HFF-Myc (cell line): ENCODE results near the gene EZR.

Source experiments
- DNase-seq: peaks from one replicate; pipeline ENCODE4 v3.0.0-alpha.2; 2011; ENCODE audit warnings: low read depth; ENCODE audit errors: extremely low read depth
- H3K4me3 ChIP-seq: replicated peaks from 2 replicates; pipeline ENCODE4 v1.5.1; 2011; ENCODE audit warnings: low read depth, mild to moderate bottlenecking, control low read depth, low read length
- TF ChIP-seq, protein P1 (sequence below): IDR thresholded peaks from 2 replicates; pipeline ENCODE4 v1.5.1; 2012; ENCODE audit warnings: mild to moderate bottlenecking, low read depth, low read length, control low read depth; ENCODE audit errors: missing control alignments

The EZR gene

DNA sequence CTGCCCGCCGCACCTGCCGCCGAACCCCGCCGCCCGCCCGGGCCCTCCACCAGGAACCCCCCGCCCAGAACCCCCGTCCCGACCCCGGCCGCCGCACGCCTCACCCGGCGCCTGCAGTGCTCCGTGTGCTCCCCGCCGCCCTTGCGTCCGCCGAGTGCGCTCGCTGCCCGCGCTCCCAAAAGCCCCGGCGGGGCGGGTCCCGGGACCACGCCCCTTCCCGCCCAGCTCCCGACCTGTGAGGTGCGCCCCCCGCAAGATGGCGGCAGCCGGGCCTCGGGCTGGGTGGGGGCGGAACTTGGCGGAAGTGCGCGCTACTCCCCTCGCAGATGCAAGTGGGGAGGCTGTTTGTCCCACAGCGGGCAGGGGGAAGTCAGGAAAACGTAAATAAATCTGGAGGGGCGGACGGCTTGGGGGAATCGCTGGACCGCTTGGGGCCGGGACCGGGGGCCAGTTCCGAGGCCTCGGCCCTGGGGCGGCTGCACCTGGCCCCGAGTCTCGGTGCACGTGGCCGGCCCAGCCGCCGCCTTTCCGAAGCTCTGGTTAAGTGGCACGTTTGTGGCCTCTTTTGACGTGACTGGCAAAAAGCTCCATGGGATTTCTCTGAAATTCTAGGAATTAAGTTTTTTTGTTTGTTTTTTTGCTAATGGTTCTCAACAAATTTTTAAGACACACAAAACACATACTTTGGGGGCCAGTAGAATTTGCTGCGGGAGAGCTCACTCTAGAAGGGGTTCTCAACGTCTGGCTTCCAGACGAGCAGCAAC, at the start of gene EZR:
Gene EZR (minus strand): TSS at position 156 of the 764 bp plus-strand sequence. CDS start 1,275 bp downstream, outside the sequence.
- DNase-seq, result no peak
- H3K4me3 ChIP-seq, result peak within 1 kb of the TSS; percentile 47
- TF ChIP-seq, protein P1, sequence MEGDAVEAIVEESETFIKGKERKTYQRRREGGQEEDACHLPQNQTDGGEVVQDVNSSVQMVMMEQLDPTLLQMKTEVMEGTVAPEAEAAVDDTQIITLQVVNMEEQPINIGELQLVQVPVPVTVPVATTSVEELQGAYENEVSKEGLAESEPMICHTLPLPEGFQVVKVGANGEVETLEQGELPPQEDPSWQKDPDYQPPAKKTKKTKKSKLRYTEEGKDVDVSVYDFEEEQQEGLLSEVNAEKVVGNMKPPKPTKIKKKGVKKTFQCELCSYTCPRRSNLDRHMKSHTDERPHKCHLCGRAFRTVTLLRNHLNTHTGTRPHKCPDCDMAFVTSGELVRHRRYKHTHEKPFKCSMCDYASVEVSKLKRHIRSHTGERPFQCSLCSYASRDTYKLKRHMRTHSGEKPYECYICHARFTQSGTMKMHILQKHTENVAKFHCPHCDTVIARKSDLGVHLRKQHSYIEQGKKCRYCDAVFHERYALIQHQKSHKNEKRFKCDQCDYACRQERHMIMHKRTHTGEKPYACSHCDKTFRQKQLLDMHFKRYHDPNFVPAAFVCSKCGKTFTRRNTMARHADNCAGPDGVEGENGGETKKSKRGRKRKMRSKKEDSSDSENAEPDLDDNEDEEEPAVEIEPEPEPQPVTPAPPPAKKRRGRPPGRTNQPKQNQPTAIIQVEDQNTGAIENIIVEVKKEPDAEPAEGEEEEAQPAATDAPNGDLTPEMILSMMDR, result no peak

DNA sequence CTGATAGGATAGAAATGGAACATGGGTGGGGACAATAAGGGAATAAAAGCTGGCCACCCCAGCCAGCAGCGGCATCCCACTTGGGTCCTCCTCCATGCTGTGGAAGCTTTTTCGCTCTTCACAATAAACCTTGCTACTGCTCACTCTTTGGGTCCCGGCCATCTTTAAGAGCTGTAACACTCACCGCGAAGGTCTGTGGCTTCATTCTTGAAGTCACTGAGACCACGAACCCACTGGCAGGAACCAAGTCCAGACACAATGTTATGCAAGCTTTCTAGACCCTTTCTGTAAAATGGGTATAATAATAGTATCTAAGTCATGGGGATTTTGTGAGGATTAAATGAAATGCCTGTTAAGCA, 48.9 kb upstream of the EZR start:
- TF ChIP-seq, protein P1, result no peak
- DNase-seq, result no peak
- no peak overlapping the region for H3K4me3 ChIP-seq

DNA sequence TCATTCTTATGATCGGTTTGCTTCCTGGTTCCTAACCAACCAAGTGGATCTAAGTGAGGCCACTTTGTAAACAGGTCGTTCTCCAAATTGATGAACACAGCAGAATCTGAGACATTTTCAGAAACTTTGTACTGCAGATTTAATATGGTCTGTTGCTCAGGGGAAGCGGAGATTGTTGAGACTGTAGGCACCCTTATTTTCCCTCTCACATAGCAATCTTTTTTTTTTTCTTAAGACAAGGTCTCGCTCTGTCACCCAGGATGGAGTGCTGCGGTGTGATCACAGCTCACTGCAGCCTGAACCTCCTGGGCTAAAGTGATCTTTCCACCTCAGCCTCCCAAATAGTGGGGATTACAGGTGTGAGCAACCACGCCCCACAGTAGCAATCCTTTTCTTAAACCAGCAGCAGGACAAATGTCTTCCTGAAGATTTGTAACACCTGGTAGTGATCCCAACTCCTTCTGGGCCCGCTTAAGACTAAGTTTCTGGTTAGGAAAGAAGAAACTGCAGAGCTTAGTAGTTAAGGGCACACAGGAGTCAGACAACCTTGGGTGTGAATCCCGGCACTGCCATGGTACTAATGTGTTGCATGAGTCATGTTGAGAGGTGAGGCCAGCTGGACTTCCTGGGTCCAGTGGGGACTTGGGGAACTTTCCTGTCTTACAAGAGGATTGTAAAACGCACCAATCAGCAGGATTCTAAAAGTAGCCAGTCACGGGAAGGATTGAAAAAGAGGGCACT, 48.4 kb upstream of the EZR start:
- TF ChIP-seq, protein P1, result no peak
- H3K4me3 ChIP-seq, result no peak overlapping the region
- DNase-seq, result no peak

DNA sequence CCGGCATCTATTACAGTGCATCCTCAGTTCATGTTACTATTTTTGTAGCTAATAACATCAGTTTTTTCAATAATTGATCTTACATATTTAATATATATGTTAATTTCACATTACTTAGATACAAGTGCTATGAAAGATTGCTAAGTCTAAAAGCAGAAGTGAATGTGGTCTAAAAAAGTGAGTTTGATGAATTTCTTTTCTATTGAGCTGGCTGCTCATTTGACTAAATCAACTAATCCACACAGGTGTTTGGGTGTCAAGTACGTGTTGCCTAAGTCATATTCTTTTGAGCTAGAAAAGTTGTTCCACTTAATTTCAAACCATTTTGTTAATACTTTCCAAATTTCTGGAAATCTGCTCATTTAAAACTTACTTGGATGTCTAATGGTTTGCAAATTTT, 46.6 kb upstream of the EZR start:
- TF ChIP-seq, protein P1, result no peak
- DNase-seq, result no peak
- no peak overlapping the region for H3K4me3 ChIP-seq

DNA sequence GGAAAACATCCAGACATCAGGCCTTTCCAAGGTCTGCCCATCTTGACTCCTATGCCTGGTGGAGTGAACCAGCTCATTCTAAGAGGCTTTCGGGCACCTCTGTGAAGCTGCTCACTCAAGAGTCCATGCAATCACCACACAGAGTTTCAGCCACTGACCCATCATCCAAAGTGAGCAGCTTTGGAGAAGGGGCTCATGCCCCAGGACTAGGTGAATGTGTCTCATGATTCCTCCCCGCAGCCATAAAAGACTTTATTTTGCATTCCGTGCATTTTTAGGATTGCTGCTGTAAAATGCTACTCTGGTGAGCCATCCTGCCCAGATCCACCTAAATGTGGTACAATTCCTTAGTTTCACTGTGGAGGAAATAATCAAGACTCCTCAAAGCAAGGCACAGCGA, 44.5 kb upstream of the EZR start:
- no peak for DNase-seq
- H3K4me3 ChIP-seq, result no peak overlapping the region
- TF ChIP-seq, protein P1, result no peak

DNA sequence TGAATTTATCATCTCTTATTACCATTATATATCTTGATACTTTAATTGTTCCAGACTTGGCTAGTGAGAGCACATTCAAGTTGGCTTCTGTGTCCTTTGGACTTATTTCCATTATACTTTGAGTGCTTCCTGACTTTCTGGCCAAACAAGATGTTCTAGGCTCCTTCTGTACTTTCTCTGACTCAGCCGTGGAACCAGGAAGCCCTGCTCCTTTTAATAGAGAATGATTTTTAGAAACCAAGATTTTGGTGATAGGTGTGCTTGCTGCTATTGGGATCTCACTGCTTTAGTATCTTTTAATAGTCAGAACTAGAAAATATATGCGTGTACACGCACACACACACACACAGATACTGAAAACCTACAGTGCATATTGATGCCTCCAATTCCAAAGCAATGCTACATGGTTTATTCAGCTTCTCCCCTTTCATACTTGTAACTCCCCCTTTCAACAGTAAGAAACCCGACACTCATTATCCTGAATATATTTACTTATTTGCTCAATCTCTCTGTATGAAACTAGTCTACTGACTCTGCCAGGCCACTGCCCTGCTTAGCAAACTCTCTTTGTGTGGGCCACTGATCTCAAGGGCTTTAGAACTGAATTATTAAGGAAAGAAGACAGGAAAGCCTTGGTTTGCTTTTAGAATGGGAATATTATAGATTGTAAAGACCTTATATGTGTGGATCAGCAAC, 42.7 kb upstream of the EZR start:
- H3K4me3 ChIP-seq, result no peak overlapping the region
- TF ChIP-seq, protein P1, result no peak
- no peak for DNase-seq
